Fibroblast of lung (primary cell): ENCODE results near the gene INTS6. TPM values are rescaled to one million over a fixed set of nuclear protein-coding genes. Genes with fewer than 3 reads are reported as not detected.
A peak's percentile ranks its signal among the peaks of the same experiment; 100 is the strongest.

Experiments
- DNase-seq, 2 donors: peaks; one replicate each; pipeline versions ENCODE4 v3.0.0 to v3.0.0-alpha.2; 2010; ENCODE audit warnings: low read depth in 2 of 2
- H2AFZ ChIP-seq: 2 replicates; pipeline ENCODE4 v1.5.1; 2012; ENCODE audit warnings: low read length, control low read depth, inconsistent platforms
- H3K27ac ChIP-seq: 2 replicates; pipeline ENCODE4 v1.5.1; 2011; ENCODE audit warnings: low read length, control low read depth; ENCODE audit not compliant: insufficient read depth
- H3K27me3 ChIP-seq: 2 replicates; pipeline ENCODE4 v1.5.1; 2011; ENCODE audit warnings: mild to moderate bottlenecking, low read length; ENCODE audit not compliant: control insufficient read depth, insufficient read depth
- H3K36me3 ChIP-seq: 2 replicates; pipeline ENCODE4 v1.5.1; 2011; ENCODE audit warnings: low read length; ENCODE audit not compliant: control insufficient read depth, insufficient read depth
- H3K4me1 ChIP-seq: 2 replicates; pipeline ENCODE4 v1.5.1; 2011; ENCODE audit warnings: low read length; ENCODE audit not compliant: control insufficient read depth, insufficient read depth; ENCODE audit errors: extremely low read depth
- H3K4me2 ChIP-seq: 2 replicates; pipeline ENCODE4 v1.5.1; 2011; ENCODE audit warnings: low read length, control low read depth; ENCODE audit not compliant: insufficient read depth; ENCODE audit errors: extremely low read depth
- H3K4me3 ChIP-seq, 4 experiments: fragments of 200-600 bp in 1 of 4; sonication (generic) in 1 of 4; replicated peaks in 1 of 4; 2 replicates each; pipeline ENCODE4 v1.5.1; 2011 to 2016; ENCODE audit warnings: low read length in 4 of 4, low read depth in 3 of 4, mild to moderate bottlenecking in 3 of 4, control low read depth in 2 of 4, inconsistent platforms in 1 of 4, mixed read lengths in 1 of 4; ENCODE audit not compliant: insufficient read depth in 1 of 4; ENCODE audit errors: control extremely low read depth in 1 of 4
- H3K79me2 ChIP-seq: 2 replicates; pipeline ENCODE4 v1.5.1; 2012; ENCODE audit warnings: mild to moderate bottlenecking, low read length, inconsistent platforms; ENCODE audit not compliant: control insufficient read depth, insufficient read depth
- H3K9ac ChIP-seq: 2 replicates; pipeline ENCODE4 v1.5.1; 2011; ENCODE audit warnings: mild to moderate bottlenecking, low read length, control low read depth; ENCODE audit not compliant: insufficient read depth
- H3K9me3 ChIP-seq: 2 replicates; pipeline ENCODE4 v1.5.1; 2012; ENCODE audit warnings: low read depth, low read length; ENCODE audit not compliant: control insufficient read depth, insufficient read depth
- H4K20me1 ChIP-seq: 2 replicates; pipeline ENCODE4 v1.5.1; 2011; ENCODE audit warnings: low read length; ENCODE audit not compliant: control insufficient read depth, insufficient read depth; ENCODE audit errors: extremely low read depth
- EZH2 ChIP-seq: IDR thresholded peaks from 2 replicates; pipeline ENCODE4 v1.5.1; 2012; ENCODE audit warnings: low read length, control low read depth, mild to moderate bottlenecking; ENCODE audit errors: missing control alignments
- polyA plus RNA-seq, 2 donors: library from polyadenylated mRNA; depleted of rRNA in 1 of 2; stranded (reverse) in 1 of 2; unstranded in 1 of 2; fragments of >200 nt; gene quantifications; 2 replicates each; pipeline ENCODE4 v1.2.1, GENCODE V29; 2011 to 2012; ENCODE audit warnings: missing spikeins in 1 of 2
- total RNA-seq: library from RNA; depleted of rRNA; stranded (reverse); fragments of >200 nt; gene quantifications from 2 replicates; pipeline ENCODE4 v1.2.1, GENCODE V29; 2014
- TF ChIP-seq, protein P1 (sequence below), 2 donors: IDR thresholded peaks in 1 of 2; conservative IDR thresholded peaks in 1 of 2; 1 replicate in 1 of 2; 2 replicates in 1 of 2; pipeline ENCODE4 v1.5.1; 2011 to 2012; ENCODE audit warnings: low read length in 2 of 2, control low read depth in 1 of 2, inconsistent platforms in 1 of 2, low read depth in 1 of 2, mild to moderate bottlenecking in 1 of 2

The INTS6 gene
- total and polyA plus RNA-seq, 2 donors (not counting 1 experiment from before 2014, with no cell fraction given): 29.3 to 66.7 TPM

DNA sequence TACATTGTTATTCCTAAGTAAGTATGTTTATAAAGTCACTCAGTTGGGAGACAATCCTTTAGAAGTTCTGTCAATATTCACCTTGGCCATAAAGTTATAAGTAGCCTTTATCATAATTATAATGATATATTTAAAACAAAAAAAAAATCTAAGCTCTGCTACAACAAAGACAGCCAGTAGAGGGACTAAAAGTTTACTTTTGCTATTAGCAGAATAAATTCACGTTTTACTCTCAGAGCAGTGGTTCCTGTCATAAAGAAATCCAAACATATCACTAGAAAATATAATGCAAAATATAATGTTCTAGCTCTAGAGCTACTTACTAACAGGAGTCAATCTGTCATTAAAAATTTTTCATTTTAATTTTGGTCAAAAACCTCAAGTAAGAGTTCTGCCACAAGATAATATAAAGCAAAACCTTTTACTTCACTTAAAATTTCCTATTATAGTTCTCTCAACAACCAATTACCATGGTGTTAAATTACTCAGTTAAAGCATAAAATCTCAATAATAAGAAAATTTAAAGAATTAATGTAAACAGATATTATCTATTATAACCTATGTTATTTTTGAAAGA lies 17.7 kb downstream of the INTS6 start:
- Histone ChIP-seq H2AFZ (no peak overlapping the region), H3K4me3 (no peak overlapping the region), H3K9me3 (no peaks in the 10 kb centered on the region), H3K79me2 (no peaks in the 10 kb centered on the region), H3K4me1 (no peaks in the 10 kb centered on the region), H3K9ac (no peak overlapping the region), H3K4me2 (no peak overlapping the region), H4K20me1 (no peaks in the 10 kb centered on the region), H3K27me3 (no peaks in the 10 kb centered on the region), H3K36me3 (no peaks in the 10 kb centered on the region), H3K27ac (no peak overlapping the region)
- TF ChIP-seq EZH2: no peak
- TF ChIP-seq, protein P1, sequence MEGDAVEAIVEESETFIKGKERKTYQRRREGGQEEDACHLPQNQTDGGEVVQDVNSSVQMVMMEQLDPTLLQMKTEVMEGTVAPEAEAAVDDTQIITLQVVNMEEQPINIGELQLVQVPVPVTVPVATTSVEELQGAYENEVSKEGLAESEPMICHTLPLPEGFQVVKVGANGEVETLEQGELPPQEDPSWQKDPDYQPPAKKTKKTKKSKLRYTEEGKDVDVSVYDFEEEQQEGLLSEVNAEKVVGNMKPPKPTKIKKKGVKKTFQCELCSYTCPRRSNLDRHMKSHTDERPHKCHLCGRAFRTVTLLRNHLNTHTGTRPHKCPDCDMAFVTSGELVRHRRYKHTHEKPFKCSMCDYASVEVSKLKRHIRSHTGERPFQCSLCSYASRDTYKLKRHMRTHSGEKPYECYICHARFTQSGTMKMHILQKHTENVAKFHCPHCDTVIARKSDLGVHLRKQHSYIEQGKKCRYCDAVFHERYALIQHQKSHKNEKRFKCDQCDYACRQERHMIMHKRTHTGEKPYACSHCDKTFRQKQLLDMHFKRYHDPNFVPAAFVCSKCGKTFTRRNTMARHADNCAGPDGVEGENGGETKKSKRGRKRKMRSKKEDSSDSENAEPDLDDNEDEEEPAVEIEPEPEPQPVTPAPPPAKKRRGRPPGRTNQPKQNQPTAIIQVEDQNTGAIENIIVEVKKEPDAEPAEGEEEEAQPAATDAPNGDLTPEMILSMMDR (conservative IDR thresholded peaks at IDR 0.05 in 1 of 2, IDR thresholded peaks at IDR 0.05 in 1 of 2; ENCODE audit: low read depth in 1 of 2, low read length in 2 of 2): peak; percentile 28 to 55
- peak in 1 of 2 donors; percentile 64 for DNase-seq

- no peak overlapping the region for H2AFZ ChIP-seq
- no peaks in the 10 kb centered on the region for H3K9me3 ChIP-seq
- peaks cover 6% of the 10 kb centered on the region for H3K79me2 ChIP-seq
- no peaks in the 10 kb centered on the region for H4K20me1 ChIP-seq
- no peak overlapping the region for H3K4me2 ChIP-seq
- DNase-seq: no peak
- TF ChIP-seq, protein P1 (conservative IDR thresholded peaks at IDR 0.05 in 1 of 2, IDR thresholded peaks at IDR 0.05 in 1 of 2; ENCODE audit: low read depth in 1 of 2, low read length in 2 of 2): no peak
- no peak for TF ChIP-seq EZH2
- H3K36me3 ChIP-seq: peaks cover 1% of the 10 kb centered on the region
- H3K27me3 ChIP-seq: no peaks in the 10 kb centered on the region
- no peak overlapping the region for H3K9ac ChIP-seq
- H3K4me3 ChIP-seq: no peak overlapping the region
- no peaks in the 10 kb centered on the region for H3K4me1 ChIP-seq
- H3K27ac ChIP-seq: no peak overlapping the region
These were observed 20.3 kb downstream of the INTS6 start for GRCh38 chr13:51432576-51432975.

GRCh38 chr13:51426982-51427381 lies 25.9 kb downstream of the INTS6 start:
- no peaks in the 10 kb centered on the region for H3K4me1 ChIP-seq
- no peak overlapping the region for H3K9ac ChIP-seq
- no peak for DNase-seq
- no peaks in the 10 kb centered on the region for H3K27me3 ChIP-seq
- H3K9me3 ChIP-seq: no peaks in the 10 kb centered on the region
- H2AFZ ChIP-seq: no peak overlapping the region
- H4K20me1 ChIP-seq: no peaks in the 10 kb centered on the region
- no peak for TF ChIP-seq EZH2
- TF ChIP-seq, protein P1 (conservative IDR thresholded peaks at IDR 0.05 in 1 of 2, IDR thresholded peaks at IDR 0.05 in 1 of 2; ENCODE audit: low read depth in 1 of 2, low read length in 2 of 2): no peak
- H3K4me2 ChIP-seq: no peak overlapping the region
- H3K4me3 ChIP-seq: no peak overlapping the region
- H3K36me3 ChIP-seq: peaks cover 1% of the 10 kb centered on the region
- H3K79me2 ChIP-seq: peaks cover 44% of the 10 kb centered on the region
- H3K27ac ChIP-seq: no peak overlapping the region
